ENCODE results near the gene DLK1.

DNA sequence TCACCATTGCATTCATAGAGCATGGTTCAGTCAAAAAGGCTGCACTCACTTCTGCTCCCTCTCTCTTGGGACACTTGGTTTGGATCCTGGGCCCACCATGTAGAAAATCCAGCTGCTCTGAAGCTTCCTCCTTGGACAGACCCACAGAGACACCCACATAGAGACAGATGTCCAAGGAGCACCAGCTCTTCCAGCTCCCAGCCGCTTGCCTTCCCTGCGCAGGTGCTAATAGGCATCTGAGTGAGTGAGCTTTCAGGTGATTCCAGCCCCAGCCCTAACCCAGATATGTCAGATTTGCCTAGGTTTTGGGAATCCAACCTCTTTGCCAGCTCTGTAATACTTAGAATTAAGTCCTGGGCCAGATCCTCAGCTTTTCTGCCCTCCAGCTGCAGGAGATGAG lies 38.6 kb downstream of the DLK1 start:
- TF ChIP-seq, protein P1, sequence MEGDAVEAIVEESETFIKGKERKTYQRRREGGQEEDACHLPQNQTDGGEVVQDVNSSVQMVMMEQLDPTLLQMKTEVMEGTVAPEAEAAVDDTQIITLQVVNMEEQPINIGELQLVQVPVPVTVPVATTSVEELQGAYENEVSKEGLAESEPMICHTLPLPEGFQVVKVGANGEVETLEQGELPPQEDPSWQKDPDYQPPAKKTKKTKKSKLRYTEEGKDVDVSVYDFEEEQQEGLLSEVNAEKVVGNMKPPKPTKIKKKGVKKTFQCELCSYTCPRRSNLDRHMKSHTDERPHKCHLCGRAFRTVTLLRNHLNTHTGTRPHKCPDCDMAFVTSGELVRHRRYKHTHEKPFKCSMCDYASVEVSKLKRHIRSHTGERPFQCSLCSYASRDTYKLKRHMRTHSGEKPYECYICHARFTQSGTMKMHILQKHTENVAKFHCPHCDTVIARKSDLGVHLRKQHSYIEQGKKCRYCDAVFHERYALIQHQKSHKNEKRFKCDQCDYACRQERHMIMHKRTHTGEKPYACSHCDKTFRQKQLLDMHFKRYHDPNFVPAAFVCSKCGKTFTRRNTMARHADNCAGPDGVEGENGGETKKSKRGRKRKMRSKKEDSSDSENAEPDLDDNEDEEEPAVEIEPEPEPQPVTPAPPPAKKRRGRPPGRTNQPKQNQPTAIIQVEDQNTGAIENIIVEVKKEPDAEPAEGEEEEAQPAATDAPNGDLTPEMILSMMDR (conservative IDR thresholded peaks at IDR 0.05) = no peak
- TF ChIP-seq ZFX (IDR thresholded peaks at IDR 0.05) = no peak
